GM18951 (cell line): ENCODE results near the gene WRAP73.

Source experiments
- POLR2A ChIP-seq: IDR thresholded peaks from 4 replicates; pipeline ENCODE4 v1.6.1; 2011; ENCODE audit warnings: mild to moderate bottlenecking; ENCODE audit not compliant: insufficient read length, insufficient read depth; ENCODE audit errors: extremely low read depth
- in situ Hi-C: fragments of 300-500 bp; cut with MboI; formaldehyde crosslinking; loops from one replicate; pipeline ENCODE4 v1.12.0; 2022; ENCODE audit warnings: low sequenced_read_pairs, mixed read lengths, inconsistent platforms; ENCODE audit not compliant: unreplicated experiment

The WRAP73 gene

DNA sequence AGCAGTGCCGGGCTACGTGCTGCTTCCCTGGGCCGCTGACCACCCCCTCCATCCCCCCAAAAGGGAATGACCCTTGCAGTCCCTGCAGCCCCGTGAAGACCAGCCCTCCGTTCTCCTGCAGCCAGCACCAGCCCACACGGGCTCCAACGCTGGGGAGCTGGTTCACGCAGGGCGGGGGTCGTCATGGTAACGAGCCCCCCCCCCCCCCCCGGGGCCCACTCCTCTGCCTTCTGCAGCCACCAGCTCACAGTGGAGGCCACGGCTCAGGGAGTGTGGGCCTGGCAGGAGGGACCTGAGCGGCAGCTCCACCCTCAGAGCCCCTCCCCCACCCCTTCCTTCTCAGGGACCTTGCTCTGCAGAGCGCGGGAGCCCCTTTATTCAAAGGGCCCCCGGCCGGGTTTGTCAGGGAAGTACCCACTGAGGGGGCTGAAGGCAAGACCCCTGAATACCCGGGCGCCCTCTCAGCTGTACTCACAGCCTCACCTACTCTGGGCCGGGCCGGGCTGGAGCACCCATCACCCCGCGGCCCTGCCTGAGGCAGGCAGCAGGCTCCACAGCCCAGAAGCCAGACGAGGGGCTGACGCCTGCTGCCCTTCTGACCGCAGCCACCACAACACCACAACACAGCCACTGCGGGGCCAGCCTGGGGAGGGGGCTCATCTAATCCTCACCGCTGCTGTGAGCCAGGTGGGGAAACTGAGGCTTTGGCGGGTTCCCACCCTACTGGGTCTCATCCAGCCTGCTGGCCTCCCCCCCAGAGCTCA is 51.2 kb downstream of the WRAP73 start:
- no peak for TF ChIP-seq POLR2A
- in situ Hi-C loops: no loop called here

DNA sequence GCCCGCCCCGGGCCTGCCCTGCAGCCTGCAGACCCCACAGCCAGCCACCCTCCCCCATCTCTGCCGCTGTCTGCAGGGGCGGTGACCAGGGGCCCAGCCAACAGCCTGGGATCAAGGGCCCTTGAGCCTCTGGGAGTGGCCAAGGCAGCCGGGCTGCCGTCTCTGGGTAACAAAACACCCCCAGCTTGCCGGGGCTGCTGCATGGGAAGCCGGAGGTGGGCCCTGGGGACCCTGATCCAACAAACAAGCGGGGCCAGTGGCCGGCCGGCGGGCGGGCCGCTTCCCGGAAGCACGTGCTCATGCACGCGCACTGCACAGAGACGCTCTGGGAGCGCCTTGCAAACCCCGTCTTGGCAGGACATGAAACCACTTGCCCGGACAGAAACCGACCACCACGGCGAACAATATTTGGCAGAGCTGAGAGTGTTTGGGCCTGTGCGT is 51.8 kb downstream of the WRAP73 start:
- in situ Hi-C loops: no loop called here
- TF ChIP-seq POLR2A: no peak

DNA sequence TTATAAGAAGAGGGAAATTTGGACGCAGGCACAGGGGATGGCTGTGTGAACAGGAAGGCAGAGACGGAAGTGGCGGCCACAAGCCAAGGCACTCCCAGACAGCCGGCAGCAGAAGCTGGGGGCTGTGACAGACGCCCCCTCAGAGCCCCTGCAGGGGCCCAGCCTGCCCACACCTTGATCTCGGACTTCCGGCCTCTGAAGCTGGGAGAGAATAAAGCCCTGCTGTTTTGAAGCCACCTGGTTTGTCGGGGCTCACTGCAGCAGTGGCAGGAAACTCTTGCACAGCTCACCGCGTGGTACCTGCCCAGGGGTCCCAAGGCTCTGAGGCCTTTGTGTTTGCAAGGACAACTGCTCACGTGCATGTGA is 52.3 kb downstream of the WRAP73 start:
- no peak for TF ChIP-seq POLR2A
- in situ Hi-C loops: no loop called here

DNA sequence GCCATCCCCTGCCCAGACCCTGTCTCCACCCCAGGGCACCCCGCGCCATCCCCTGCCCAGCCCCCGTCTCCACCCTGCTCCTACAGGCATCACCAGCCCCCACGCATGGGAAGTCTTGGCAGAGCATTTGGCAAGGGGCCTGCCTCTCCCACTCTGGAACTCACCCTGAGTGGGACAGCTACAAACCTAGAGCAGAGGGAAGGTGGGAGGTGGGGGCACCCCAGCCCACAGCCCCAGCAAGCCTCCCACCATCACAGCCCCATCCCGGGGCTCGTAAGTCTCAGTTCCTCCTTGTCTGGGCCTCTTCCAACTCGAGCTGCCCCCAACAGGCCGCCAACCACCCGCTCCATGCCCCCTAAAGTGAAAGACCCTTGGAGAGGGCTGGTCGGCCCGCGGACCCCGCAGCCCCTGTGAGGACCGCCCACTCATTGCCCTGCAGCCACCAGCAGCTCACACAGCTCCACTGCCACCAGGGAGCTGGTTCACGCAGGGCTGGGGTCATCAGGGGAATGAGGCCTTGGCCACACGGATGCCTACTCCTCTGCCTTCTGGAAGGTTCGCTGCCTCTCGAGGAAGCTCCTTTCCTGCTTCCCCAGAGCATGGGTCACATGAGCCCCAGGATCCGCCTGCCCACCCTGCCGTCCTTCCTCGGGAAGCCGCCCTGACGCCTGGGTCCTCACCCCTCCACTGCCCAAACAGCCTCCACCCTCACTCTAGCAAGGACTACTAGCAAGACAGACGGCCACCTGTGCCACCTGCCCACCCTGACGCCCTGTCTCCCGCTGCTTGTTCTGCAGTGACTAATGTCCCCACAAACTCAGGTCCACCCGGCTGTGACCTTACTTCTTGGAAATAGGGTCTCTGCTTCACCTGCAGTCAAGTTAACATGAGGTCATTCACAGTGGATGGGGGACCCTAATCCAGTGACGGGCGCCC is 53.0 kb downstream of the WRAP73 start:
- in situ Hi-C loops: no loop called here
- no peak for TF ChIP-seq POLR2A

DNA sequence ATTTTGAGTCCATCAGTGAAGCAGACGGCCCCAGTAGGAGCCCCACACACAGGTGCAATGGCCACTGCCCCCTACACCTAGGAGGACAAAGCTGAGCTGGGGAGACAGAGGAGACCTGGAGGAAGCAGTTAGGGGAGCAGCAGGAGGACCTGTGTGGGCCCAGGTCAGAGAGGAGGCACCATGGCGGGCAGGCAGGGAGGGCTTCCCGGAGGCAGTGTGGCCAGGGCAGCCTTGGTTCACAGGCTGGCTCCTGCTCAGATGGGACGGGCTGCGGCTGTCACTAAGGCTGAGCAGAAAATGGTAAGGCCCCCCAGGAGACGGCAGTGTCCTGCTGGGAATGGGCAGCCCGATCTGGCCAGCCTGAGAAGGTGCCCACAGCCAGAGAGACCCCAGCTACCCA is 54.0 kb downstream of the WRAP73 start:
- in situ Hi-C loops: no loop called here
- TF ChIP-seq POLR2A: no peak

DNA sequence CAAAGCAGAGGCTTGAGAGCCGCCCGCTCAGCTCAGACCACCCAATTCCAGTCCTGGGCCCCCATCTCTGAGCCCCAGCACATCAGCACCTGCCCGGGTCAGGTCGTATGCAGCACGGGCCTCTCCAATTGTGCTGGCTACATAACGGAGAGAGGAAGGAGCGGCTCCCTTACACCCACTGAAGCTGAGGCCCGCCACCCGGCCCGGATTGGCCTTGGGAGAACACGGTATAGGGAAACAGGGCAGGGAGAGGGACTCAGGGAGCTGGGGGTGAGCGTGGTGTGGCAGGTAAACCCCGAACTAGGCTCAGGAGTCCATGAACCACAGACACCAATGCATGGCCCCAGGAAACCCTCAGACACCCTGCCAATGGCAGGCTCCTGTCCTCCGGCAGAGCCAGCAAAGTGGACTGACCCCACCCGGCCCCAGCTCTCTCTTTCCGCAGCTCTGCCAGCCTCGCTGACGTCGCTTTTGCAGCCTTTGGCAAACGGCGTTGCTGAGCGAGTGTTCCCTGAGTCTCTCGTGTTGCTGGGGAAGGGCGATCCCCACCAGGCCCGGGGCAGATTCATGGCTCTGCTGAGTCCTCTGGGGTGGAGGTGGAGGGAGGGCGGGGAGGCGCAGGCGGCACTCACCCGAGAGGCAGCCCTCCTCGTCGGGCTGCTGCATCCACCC is 55.1 kb downstream of the WRAP73 start:
- in situ Hi-C loops: no loop called here
- TF ChIP-seq POLR2A: no peak

DNA sequence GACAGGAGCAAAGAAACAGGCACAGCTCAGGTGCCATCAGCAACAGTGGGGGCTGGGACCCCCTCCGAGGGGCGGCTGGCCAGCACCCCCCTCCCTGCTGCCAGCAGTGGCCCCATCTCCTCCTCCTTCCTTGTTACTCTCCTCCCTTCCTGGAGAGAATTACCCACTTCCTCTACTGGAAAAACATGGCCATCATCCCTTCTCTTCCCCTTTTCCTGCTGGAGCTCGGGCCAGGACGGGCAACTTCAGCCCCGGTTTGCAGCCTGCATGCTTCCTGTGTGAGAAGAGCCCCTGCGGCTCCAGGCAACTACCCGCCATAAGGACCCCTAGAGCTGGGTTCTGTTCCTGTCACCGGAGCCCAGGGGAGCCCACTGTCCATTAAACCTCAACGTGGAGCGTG is 56.2 kb downstream of the WRAP73 start:
- no peak for TF ChIP-seq POLR2A
- in situ Hi-C loops: no loop called here

DNA sequence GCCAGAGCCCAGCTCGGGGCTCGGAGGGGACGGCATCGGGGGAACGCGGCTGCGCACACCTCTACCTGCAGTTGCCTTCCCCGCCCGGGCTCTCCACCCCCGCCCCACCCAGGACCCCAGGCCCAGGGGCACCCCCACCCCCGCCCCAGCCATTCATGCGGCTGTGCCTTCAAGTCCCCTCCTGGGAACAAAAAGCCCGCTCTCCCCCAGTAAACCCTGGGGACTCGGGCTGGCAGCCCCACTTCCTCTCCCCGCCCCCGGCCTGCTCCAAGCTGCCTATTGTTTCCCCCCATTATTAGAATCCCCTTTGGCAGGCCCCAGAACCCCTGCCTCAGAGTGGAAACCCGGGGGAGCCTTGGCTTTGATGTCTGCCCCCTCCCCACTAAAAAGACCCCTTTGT is 56.6 kb downstream of the WRAP73 start:
- in situ Hi-C loops: no loop called here
- TF ChIP-seq POLR2A: no peak

DNA sequence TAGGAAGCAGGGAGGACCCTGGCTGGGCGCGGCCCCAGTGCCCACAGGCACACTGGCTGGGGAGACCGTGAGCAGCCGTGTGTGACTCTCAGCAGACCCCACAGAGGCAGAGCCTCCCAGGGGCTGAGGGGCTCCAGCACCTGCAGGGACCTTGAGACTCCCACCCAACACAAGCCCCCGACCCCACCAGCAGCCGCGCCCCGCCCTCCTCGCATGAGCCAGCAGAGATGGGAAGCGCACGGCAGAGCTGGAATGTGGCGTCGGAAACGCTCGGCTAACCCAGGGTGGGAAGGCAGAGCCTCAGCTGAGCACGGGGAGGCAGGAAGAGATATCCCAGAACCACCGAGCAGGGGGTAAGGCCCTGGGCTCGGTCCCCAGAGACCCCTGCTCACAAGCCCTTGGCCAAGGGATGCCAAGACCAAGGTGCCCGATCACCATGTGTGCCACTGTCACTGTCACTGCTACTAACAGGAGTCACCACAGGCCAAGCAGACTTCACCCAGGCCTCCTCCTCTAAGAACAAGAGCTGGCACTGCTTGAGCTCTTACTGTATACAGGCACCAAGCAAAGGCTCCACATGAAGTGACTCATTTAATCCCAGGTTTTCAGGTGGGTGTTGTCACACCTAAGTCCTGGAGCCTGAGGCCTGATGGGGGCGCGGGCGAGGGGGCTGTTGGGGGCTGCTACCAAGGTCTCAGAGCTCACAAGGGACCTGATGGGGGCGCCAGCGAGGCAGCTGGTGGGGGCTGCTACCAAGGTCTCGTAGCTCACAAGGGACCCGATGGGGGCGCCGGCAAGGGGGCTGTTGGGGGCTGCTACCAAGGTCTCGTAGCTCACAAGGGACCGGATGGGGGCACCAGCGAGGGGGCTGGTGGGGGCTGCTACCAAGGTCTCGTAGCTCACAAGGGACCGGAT is 58.7 kb downstream of the WRAP73 start:
- TF ChIP-seq POLR2A: no peak
- in situ Hi-C loops: no loop called here

DNA sequence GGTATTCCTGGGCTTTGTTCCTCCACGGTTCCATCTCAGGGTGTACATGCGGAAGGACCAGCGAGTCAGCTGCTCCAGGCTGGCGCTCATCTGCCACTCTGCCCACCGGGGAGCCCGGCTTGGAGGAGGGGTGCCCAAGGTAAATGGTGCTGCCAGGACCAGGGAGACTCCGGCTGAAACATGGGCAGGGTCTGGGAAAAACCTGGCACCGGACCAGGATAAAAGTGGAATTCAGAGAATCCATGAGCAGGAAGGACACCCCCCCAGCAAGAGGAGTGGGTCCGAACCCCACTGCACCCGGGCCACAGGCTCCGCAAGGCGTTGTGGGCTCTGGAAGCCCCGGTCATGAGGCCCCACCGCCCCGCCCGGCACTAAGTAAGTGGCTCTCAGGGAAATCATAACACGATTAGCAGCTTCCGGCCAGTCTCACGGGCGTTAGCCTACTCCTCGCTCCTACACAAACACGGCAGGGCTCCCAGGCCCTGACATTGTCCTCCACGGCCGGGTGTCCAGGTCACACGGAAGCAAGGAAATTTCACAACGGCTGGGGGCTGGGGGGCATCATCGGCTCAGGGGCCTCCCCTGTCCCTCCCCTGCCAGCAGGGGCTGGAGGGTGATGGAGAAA is 59.7 kb downstream of the WRAP73 start:
- TF ChIP-seq POLR2A: no peak
- in situ Hi-C loops: no loop called here

DNA sequence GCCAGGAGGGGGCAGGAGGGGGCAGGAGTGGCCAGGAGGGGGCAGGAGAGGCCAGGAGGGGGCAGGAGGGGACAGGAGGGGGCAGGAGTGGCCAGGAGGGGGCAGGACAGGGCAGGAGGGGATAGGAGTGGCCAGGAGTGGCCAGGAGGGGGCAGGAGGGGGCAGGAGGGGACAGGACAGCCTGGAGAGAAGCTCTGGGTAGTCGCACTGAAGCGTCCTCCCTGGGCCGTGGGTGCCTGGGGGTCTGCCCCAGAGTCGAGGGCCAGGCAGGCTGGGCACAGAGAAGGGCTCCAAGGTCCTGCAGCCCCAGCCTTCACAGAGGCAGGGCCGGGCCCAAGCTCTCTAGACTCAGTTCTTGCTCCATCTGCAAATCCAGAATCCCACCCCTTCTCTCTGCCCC is 61.5 kb downstream of the WRAP73 start:
- in situ Hi-C loops: no loop called here
- no peak for TF ChIP-seq POLR2A

DNA sequence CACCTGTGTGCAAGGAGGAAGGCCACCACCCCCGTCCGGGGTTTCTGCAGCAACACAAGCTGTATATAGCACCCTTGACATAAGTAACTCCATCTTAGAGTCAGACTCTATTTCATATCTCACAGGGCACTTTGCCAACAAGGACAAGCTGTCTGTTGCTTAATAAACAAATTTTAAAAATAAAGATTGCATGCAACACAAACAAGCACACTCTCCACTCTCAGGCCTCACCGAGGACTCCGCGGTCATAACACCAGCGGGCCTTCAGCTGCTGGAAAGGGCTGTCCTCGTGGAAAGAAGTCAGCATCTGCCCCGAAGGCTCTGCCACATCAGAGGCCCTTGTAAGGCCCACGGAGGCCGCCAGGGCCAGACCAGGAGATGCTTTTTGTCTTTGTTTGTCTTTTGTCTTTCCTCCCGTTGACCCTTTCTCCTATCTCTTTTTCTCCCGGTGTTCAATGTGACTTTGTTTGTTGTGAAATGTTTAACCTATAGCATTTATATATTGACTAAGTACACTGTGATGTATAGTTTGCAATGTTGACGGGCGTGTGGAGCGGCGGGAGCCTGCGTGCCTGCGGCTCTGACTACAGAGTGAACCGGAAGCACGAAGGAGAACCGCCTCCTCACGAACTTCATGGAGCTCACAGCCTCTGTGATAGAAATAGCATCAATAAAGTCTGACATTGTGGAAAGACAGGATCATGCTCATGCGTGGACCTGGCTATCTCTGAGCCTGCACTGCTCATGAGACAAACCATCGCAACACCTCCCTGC is 62.7 kb downstream of the WRAP73 start:
- no peak for TF ChIP-seq POLR2A
- in situ Hi-C loops: no loop called here
